ENCODE measurements around the gene PHTF2.
"Not testable (repeated sequence)": the region's sequence is repeated elsewhere in the genome, so short reads cannot be mapped to it uniquely, and the experiment has no call there.

GRCh38 chr7:77872256-77872655 is 73.7 kb downstream of the PHTF2 start:
- not testable (repeated sequence) for TF ChIP-seq CTCF (IDR thresholded peaks at IDR 0.05; ENCODE audit: insufficient read depth, low read length); POLR2AphosphoS5 (IDR thresholded peaks at IDR 0.05; ENCODE audit: low read depth)
